ENCODE data around the gene HMGN1. TPM values are rescaled to one million over a fixed set of nuclear protein-coding genes. Genes with fewer than 3 reads are reported as not detected.

HMGN1 gene
- total RNA-seq, 1 experiment from 2014 or later = 335 TPM

- H3K9me2 ChIP-seq (replicated peaks; ENCODE audit: low read length) = no peaks in the 10 kb centered on the region
- intact Hi-C loops (cut with micrococcal nuclease) = loop anchor here (2.0 to 10.0 kb wide), 4 partner anchors 31 to 255 kb away; partner anchors contain the start of genes HMGN1 and PSMG1
Measured at GRCh38 chr21:39379986-39380891, 31.4 kb upstream of the HMGN1 start.

GRCh38 chr21:39377444-39378050 lies 28.7 kb upstream of the HMGN1 start:
- Histone ChIP-seq H3K79me2 (ENCODE audit: low read length) (peaks cover 6% of the 10 kb centered on the region), H3K27me3 (ENCODE audit: low read length) (no peaks in the 10 kb centered on the region), H4K20me1 (ENCODE audit: low read length) (no peaks in the 10 kb centered on the region), H3K4me2 (ENCODE audit: low read length) (peak overlapping the region; percentile 0; the same call in 1 of the 2 replicates), H2AFZ (ENCODE audit: low read length) (peak overlapping the region; percentile 6; the same call in 1 of the 2 replicates), H3K9ac (ENCODE audit: low read length) (no peak overlapping the region), H3K9me3 (ENCODE audit: low read length) (no peaks in the 10 kb centered on the region), H3K36me3 (ENCODE audit: low read depth, low read length) (no peaks in the 10 kb centered on the region), H3F3A (ENCODE audit: low read length, unreplicated experiment) (no peaks in the 10 kb centered on the region), H3K4me3 (ENCODE audit: low read length) (no peak overlapping the region), H3K9me2 (replicated peaks; ENCODE audit: low read length) (no peaks in the 10 kb centered on the region), H3K4me1 (ENCODE audit: insufficient read depth, low read length) (peaks cover 10% of the 10 kb centered on the region; the same call in 1 of the 2 replicates), H3K27ac (ENCODE audit: low read length) (no peak overlapping the region)
- DNase-seq (peak; percentile 60), ATAC-seq (no peak)
- intact Hi-C loops (cut with micrococcal nuclease) = no loop called here
- TF ChIP-seq EZH2 (IDR thresholded peaks at IDR 0.05; ENCODE audit: low read length, unreplicated experiment) = no peak
- TF ChIP-seq EZH2phosphoT487 (IDR thresholded peaks at IDR 0.05; ENCODE audit: borderline replicate concordance, low read length) = no peak
- TF ChIP-seq CTCF (conservative IDR thresholded peaks at IDR 0.05; ENCODE audit: low read depth, low read length) = no peak; the same call in 1 of the 2 replicates
- POLR2A ChIA-PET (ENCODE audit: unreplicated experiment) = no interaction called here
- BruUV-seq (replicated peaks) = no TSS peak
- CTCF ChIA-PET = no interaction called here

More at GRCh38 chr21:39379986-39380891, 31.4 kb upstream of the HMGN1 start:
- Histone ChIP-seq H3K4me2 (ENCODE audit: low read length) (peak overlapping the region; percentile 90), H3F3A (ENCODE audit: low read length, unreplicated experiment) (no peaks in the 10 kb centered on the region), H4K20me1 (ENCODE audit: low read length) (no peaks in the 10 kb centered on the region), H2AFZ (ENCODE audit: low read length) (peak overlapping the region; percentile 94), H3K9me3 (ENCODE audit: low read length) (no peaks in the 10 kb centered on the region), H3K79me2 (ENCODE audit: low read length) (peaks cover 6% of the 10 kb centered on the region), H3K27ac (ENCODE audit: low read length) (peak overlapping the region; percentile 17; the same call in 1 of the 2 replicates), H3K36me3 (ENCODE audit: low read depth, low read length) (no peaks in the 10 kb centered on the region), H3K27me3 (ENCODE audit: low read length) (no peaks in the 10 kb centered on the region), H3K4me1 (ENCODE audit: insufficient read depth, low read length) (peaks cover 19% of the 10 kb centered on the region), H3K4me3 (ENCODE audit: low read length) (peak overlapping the region; percentile 85), H3K9ac (ENCODE audit: low read length) (peak overlapping the region; percentile 63)
- ATAC-seq = peak; percentile 92
- CTCF ChIA-PET = interaction anchor here (0.6 to 1.0 kb wide), 3 partner anchors 11 to 185 kb away, joined by 3 to 10 read pairs (median 6); no protein-coding TSS in a partner anchor
- BruUV-seq (replicated peaks) = TSS peak; percentile 65
- TF ChIP-seq CTCF (conservative IDR thresholded peaks at IDR 0.05; ENCODE audit: low read depth, low read length) = no peak
- TF ChIP-seq EZH2phosphoT487 (IDR thresholded peaks at IDR 0.05; ENCODE audit: borderline replicate concordance, low read length) = no peak
- TF ChIP-seq EZH2 (IDR thresholded peaks at IDR 0.05; ENCODE audit: low read length, unreplicated experiment) = no peak
- peak; percentile 97 for DNase-seq
- POLR2A ChIA-PET (ENCODE audit: unreplicated experiment) = interaction anchor here (0.5 to 1.2 kb wide), 9 partner anchors 31 to 287 kb away, joined by 3 to 38 read pairs (median 3); partner anchors contain the start of genes HMGN1 and LCA5L

All from PC-3 (cell line).